Posterior vena cava (tissue), 2 donors: ENCODE results near the gene RASA2. TPM values are rescaled to one million over a fixed set of nuclear protein-coding genes. Genes with fewer than 3 reads are reported as not detected.

Experiments used
- DNase-seq: peaks from one replicate; pipeline ENCODE4 v3.0.0-alpha.2; 2020; ENCODE audit warnings: low spot score
- intact Hi-C, 2 donors: fragments of 100-400 bp; cut with DNase I; formaldehyde crosslinking; loops; one replicate each; pipeline versions ENCODE4 v1.14.1 to v1.14.2; 2022 to 2023
- total RNA-seq, 2 donors: library from RNA; stranded (reverse); fragmentation: NEBNext Ultra II Directional; extraction: Animal tissue kit (Norgen Biotek cat#: 25700); gene quantifications; one replicate each; pipeline ENCODE4 v1.2.1, GENCODE V29; 2021
- donor health status: DM: yes; HTN: yes; CAD: no.
- donor health status: DM: yes; HTN: yes; CAD: no.

The RASA2 gene
- total RNA-seq, 2 donors from 2014 or later: 17.1 to 21.4 TPM

DNA sequence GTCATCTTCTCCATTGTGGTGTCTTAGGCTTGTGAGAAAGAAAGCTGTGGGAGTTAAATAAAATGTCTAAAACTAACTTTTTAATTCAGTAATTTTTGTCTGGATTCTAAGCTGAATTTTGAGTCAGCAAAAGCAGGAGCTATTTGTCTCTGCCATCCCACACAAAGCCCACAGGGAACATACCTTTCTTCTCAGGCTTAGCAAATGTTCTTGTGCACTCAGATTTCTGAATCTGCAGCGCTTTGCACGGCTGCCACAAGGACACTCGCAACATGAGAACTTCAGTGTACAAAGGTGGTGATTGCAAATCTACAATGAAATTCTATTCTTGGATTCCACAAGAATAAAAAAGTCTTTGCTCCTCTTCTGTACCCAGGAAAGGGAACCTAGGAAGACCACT is 163.0 kb downstream of the RASA2 start:
- intact Hi-C loops: loop anchor here in 1 of 2 donors (1.0 kb wide), 1 partner anchor 21 kb away; no protein-coding TSS in a partner anchor
- no peak for DNase-seq

DNA sequence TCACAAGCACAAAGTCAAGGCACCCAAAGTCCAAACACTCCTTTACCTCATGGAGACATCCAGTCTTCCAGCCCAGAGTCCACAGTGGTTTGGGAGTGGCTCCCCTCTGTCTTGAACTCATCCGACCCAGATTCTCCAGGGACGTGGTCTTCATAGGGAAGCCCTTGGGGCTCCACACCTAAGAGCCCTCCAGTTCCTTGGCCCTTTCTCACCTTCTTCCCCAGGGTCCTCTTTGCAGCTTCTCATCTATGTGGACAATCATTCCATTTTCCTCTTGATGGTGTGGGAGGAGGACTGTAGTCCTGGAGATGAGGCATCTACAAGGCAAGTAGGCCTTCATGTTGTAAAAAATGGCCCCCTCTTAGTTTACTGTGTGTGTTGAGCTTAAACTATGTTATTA is 164.0 kb downstream of the RASA2 start:
- intact Hi-C loops: no loop called here
- DNase-seq: no peak

DNA sequence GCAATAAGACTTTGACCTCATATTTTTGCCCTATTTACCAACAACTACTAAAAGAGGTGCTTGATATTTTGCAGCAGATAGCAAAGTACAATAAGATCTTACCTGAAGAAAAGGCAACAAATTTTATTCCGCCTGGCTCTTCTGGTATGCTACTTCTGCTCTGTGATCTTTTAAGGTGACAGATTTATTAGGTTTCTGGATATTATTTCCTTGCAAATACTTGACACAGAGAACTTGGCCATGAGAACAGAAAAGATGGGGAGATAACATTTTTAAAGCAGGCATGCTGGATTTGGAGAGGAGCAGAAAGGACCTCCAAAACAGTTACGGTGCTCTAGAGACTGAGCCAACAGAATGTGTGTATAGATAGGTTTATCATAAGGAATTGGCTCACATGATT is 164.6 kb downstream of the RASA2 start:
- intact Hi-C loops: no loop called here
- no peak for DNase-seq

- no peak for DNase-seq
- intact Hi-C loops: no loop called here
Measured at GRCh38 chr3:141652349-141652748, 165.5 kb downstream of the RASA2 start.

DNA sequence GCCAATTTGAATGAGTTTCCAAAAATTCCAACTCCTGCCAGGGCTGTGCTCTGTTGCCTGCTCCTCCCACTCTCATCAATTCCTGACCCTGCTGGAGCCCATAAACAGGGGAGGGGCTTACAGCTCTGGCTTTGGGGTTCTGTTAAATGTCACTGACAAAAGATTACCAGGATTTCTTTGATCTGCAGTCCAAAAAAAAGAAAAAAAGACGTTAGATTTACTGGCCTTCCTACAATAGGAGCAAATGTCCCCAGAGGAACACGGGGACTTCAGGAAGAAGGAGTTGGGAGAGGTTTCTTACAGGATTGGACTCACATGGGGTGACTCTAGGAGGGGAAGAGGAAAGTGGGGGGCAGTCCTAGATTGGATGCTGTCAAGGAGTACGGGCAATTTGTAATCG is 167.0 kb downstream of the RASA2 start:
- no peak for DNase-seq
- intact Hi-C loops: no loop called here

DNA sequence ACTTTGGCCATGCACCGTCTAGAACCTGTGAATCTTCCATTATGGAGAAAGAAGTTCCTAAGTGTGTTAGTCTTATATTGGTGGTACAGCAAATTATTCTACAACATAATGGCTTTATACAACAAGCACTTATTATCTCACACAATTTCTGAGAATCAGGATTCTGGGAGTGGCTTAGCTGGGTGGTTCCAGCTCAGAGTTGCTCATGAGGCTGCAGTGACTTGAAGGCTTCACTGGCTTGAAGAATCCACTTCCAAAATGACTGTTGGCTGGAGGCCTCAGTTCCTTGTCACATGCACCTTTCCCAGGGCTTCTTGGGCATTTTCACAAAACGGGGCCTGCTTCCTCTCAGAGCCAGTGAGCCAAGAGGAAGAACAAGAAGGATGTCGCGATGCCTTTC is 169.0 kb downstream of the RASA2 start:
- intact Hi-C loops: no loop called here
- no peak for DNase-seq

DNA sequence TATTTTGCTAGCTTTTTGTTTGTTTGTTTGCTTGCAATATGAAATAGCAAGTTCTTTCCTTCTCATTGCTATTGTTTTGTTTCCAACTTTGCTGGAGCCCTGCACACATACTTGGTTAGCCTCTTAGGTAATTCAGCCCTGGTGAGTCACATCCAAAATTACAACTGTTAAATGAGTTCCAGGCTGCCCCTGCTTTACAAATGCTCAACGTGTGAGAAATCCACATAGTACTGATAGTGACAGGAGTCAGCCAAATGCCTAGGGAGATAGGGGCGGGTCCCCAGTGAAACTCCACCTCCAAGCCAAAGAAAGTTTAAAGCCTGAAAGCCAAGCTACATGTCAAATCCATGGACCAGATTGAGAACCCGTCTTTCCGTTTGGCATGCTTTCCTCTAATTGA is 169.9 kb downstream of the RASA2 start:
- intact Hi-C loops: no loop called here
- DNase-seq: no peak

DNA sequence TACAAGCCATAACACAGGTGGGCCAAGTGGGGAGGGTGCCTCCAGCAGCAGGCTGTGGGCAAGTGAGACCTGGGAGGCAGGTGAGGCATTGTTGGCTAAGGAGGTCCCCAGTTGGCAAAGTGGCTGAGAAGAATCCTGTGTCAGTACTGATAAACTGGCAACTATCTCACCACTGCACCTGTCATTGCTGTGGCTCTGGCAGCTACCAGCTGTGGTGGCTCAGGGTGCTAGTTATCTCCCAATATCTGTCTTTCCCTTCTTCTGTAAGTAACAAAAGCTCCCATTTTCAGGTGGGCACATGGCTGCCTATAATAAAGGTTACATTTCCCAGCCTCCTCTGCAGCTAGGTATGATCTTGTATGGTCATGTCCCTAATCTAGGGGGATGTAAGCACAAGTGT is 170.7 kb downstream of the RASA2 start:
- intact Hi-C loops: no loop called here
- no peak for DNase-seq

DNA sequence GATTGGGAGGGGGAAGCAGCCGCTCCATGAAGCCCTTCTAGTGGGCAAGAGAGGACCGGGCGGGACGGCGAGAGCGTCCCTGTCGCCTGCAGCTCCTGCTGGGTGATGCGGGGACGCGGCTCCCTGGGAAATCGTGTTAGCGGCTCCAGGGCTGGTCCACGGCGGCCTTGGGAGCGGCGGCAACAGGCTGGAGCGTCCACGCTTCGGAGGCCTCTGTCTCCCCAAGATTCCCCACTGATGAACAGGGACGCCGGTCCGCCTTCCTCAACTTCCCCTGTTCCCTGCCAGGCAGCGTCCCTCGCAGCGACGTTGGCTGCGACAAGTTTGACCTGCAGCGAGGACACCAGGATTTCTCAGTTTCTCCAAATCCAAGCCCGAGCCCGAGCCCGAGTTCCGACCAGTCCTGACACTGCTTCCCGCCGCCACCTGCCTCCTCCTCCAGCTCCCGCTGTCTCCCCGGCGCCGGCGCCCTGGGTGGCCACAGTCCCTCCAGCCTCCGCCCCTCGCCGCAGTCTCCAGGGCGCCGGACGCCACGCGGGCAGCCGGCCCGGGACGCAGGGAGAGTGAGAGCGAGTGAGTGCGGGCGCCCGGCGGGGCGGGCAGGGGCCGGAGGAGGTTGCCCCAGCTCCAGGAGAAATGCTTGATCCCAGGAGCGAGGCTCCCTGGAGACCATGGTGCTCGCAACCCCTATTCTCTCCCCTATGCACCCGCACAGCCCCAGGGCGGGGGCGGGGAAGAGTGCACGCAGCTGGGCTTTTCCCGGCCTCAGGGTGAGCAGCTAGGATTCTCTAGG is 173.2 kb downstream of the RASA2 start:
- intact Hi-C loops: no loop called here

DNA sequence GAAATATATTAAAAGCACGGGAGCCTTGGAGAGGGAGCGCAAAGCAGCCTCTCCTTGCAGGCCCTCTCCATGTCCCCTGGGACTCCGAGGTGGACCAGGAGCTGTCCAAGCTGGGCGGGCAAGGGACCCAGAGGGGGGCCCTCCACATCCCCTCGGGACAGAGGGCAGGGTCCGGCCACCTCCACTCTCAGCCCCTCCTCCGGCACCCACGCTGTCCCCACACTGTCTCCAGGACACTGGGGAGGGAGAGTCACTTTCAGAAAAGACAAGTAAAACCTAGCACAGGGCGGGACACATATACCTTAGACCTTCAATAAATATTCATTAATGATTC is 173.8 kb downstream of the RASA2 start:
- no peak for DNase-seq
- intact Hi-C loops: no loop called here

More for the DNA sequence above, 173.2 kb downstream of the RASA2 start:
- DNase-seq: peak; percentile 87

GRCh38 chr3:141661229-141662196 is 174.7 kb downstream of the RASA2 start:
- no peak for DNase-seq
- intact Hi-C loops: no loop called here

DNA sequence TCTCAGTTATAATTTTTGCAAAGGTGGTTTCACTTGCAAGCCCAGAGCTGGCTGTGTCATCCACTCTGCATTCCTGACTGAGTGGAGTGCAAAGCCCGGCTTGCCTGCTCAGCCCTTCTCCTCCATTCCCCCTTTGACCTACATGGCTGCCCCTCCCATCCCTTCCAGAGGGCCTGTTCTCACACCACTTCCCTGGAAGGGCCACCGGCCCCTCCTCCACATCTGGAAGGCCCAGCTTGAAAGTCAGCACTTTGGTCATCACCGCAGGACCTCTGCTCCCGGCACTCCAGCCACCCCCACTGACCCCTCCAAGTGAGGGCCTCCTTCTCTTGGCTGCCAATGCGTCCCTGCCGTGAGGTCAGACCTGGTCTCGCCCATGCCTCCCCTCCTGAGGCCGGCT is 177.2 kb downstream of the RASA2 start:
- no peak for DNase-seq
- intact Hi-C loops: no loop called here

Other genes starting within 250 kb of the RASA2 start
- gene ZBTB38, start 118.5 kb upstream of the RASA2 start, total RNA-seq: 100 to 1,000 TPM; 101 to 125 TPM